Fibroblast of lung (primary cell): ENCODE results near the gene SLF1.

Experiments
- CTCF ChIP-seq, 2 donors: IDR thresholded peaks in 1 of 2; conservative IDR thresholded peaks in 1 of 2; 1 replicate in 1 of 2; 2 replicates in 1 of 2; pipeline ENCODE4 v1.5.1; 2011 to 2012; ENCODE audit warnings: low read length in 2 of 2, control low read depth in 1 of 2, inconsistent platforms in 1 of 2, low read depth in 1 of 2, mild to moderate bottlenecking in 1 of 2
- EZH2 ChIP-seq: IDR thresholded peaks from 2 replicates; pipeline ENCODE4 v1.5.1; 2012; ENCODE audit warnings: low read length, control low read depth, mild to moderate bottlenecking; ENCODE audit errors: missing control alignments

DNA sequence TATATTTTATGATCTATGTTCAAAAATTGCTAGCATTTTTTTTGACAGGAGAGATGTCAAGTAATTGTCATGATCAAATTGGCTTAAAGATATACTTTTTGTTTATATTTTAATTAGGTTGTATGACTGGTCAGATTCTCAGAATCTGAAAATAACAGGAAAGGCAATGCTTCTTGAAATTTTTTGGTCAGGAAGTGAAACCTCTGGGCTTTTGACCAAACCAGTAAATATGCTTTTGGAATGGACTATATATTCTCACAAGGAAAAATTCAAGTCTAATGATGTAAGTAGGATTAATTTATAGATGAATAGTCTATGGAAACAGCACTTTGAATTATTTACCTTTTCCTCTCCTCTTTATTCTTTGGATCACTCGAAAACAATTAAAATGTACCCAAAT is 52.3 kb downstream of the SLF1 start:
- no peak for TF ChIP-seq CTCF (conservative IDR thresholded peaks at IDR 0.05 in 1 of 2, IDR thresholded peaks at IDR 0.05 in 1 of 2; ENCODE audit: low read depth in 1 of 2, low read length in 2 of 2)
- TF ChIP-seq EZH2: no peak
